SIG-M5 treated with dmso at 0.1 percent for 504 hours (cell line): ENCODE results near the gene DNASE1L1.

Experiments used
- DNase-seq: peaks from one replicate; lab custom pipeline; 2025; ENCODE audit not compliant: unreplicated experiment; lab: John Stamatoyannopoulos, UW

The DNASE1L1 gene

GRCh38 chrX:154384284-154384892 is 24.7 kb downstream of the DNASE1L1 start:
- DNase-seq: no peak

- DNase-seq: no peak
Measured at GRCh38 chrX:154383359-154384283, 25.4 kb downstream of the DNASE1L1 start.

GRCh38 chrX:154382483-154383069 is 26.5 kb downstream of the DNASE1L1 start:
- no peak for DNase-seq

- no peak for DNase-seq
Measured at GRCh38 chrX:154381271-154381670, 27.8 kb downstream of the DNASE1L1 start.

GRCh38 chrX:154380787-154381186 is 28.3 kb downstream of the DNASE1L1 start:
- DNase-seq: no peak

GRCh38 chrX:154380153-154380552 is 28.9 kb downstream of the DNASE1L1 start:
- DNase-seq: no peak

- DNase-seq: no peak
Measured at GRCh38 chrX:154379569-154379951, 29.5 kb downstream of the DNASE1L1 start.

GRCh38 chrX:154378799-154379568 is 30.1 kb downstream of the DNASE1L1 start, which contains the start of gene EMD:
Gene EMD, plus strand, starts transcription at chrX:154379295. Its CDS starts 190 bp downstream, at chrX:154379485.
- peak; percentile 99 for DNase-seq

GRCh38 chrX:154378059-154378798 is 30.8 kb downstream of the DNASE1L1 start:
- peak; percentile 10 for DNase-seq

- DNase-seq: no peak
Measured at GRCh38 chrX:154376774-154377173, 32.3 kb downstream of the DNASE1L1 start.

- no peak for DNase-seq
Measured at GRCh38 chrX:154375156-154375504, 33.9 kb downstream of the DNASE1L1 start.

GRCh38 chrX:154374313-154375155 is 34.5 kb downstream of the DNASE1L1 start, which contains the start of gene FLNA:
Gene FLNA, minus strand, starts transcription at chrX:154374634. Its CDS starts 3,389 bp downstream, at chrX:154371245.
- DNase-seq: no peak

- peak; percentile 61 for DNase-seq
Measured at GRCh38 chrX:154373340-154374306, 35.4 kb downstream of the DNASE1L1 start.

GRCh38 chrX:154372612-154373022 is 36.4 kb downstream of the DNASE1L1 start:
- no peak for DNase-seq

- DNase-seq: no peak
Measured at GRCh38 chrX:154371789-154372300, 37.2 kb downstream of the DNASE1L1 start.

- peak; percentile 84 for DNase-seq
Measured at GRCh38 chrX:154371017-154371788, 37.9 kb downstream of the DNASE1L1 start.

GRCh38 chrX:154370300-154371016 is 38.6 kb downstream of the DNASE1L1 start:
- DNase-seq: no peak
